ENCODE measurements around the gene CSNK2A1.

DNA sequence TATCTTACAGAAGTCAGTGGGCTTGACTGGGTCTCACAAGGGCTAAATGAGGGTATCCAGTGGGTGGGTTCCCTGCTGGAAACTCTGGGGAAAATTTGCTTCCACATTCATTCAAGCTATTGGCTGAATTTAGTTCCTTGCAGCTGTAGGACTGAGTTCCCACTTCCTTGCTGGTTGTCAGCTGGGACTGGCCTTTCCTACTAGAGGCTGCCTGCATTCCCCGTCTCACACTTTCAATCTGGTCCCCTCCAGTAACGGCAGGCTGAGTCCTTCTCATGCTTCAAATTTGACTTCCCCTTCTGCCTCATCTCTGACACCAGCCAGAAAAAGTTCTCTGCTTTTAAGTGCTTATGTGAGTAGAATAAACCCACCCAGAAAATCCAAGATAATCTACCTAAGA, 4.4 kb downstream of the CSNK2A1 start:
- TF ChIP-seq POLR2AphosphoS5 (IDR thresholded peaks at IDR 0.05; ENCODE audit: borderline replicate concordance, low read depth, low read length), result no peak
- no peak for TF ChIP-seq EZH2 (IDR thresholded peaks at IDR 0.05)

Measured in SK-N-MC (cell line).